Erythroblast (primary cell): ENCODE results near the gene RALGPS1.

ENCODE experiments used
- GATA1 ChIP-seq: IDR thresholded peaks from 2 replicates; pipeline ENCODE4 v1.6.1; 2011; ENCODE audit warnings: low read depth, mild to moderate bottlenecking, control low read depth, low read length, moderate library complexity
- POLR2A ChIP-seq: IDR thresholded peaks from 2 replicates; pipeline ENCODE4 v1.6.1; 2011; ENCODE audit warnings: mild to moderate bottlenecking, low read length

GRCh38 chr9:127196826-127197145 is 282.2 kb downstream of the RALGPS1 start:
- no peak for TF ChIP-seq POLR2A
- TF ChIP-seq GATA1, result no peak
